Neutrophil (primary cell): ENCODE measurements around the gene PCDHGA9.
"Not testable (repeated sequence)": the region's sequence is repeated elsewhere in the genome, so short reads cannot be mapped to it uniquely, and the experiment has no call there.

Experiments used
- H3K27ac ChIP-seq: fragments of 200-600 bp; sonication (generic); 2 replicates; pipeline ENCODE4 v1.5.1; 2016; ENCODE audit warnings: mild to moderate bottlenecking, moderate library complexity
- H3K27me3 ChIP-seq: fragments of 200-600 bp; sonication (generic); 2 replicates; pipeline ENCODE4 v1.6.0; 2016; ENCODE audit warnings: mild to moderate bottlenecking
- H3K36me3 ChIP-seq: fragments of 200-600 bp; sonication (generic); 2 replicates; pipeline ENCODE4 v1.5.1; 2017
- H3K4me1 ChIP-seq, 2 experiments: fragments of 200-600 bp in 1 of 2; sonication (generic) in 1 of 2; 1 replicate in 1 of 2; 2 replicates in 1 of 2; pipeline versions ENCODE4 v1.5.1 to v1.6.1; 2013 to 2016; ENCODE audit warnings: low read depth in 1 of 2, low read length in 1 of 2, mild to moderate bottlenecking in 1 of 2, moderate library complexity in 1 of 2; ENCODE audit not compliant: control insufficient read depth in 1 of 2, insufficient read depth in 1 of 2
- H3K4me3 ChIP-seq, 2 experiments: fragments of 200-600 bp in 1 of 2; sonication (generic) in 1 of 2; 1 replicate in 1 of 2; 2 replicates in 1 of 2; pipeline ENCODE4 v1.5.1; 2013 to 2016; ENCODE audit warnings: low read depth in 1 of 2, low read length in 1 of 2, mild to moderate bottlenecking in 1 of 2, moderate library complexity in 1 of 2
- H3K9me3 ChIP-seq: fragments of 200-600 bp; sonication (generic); 2 replicates; pipeline ENCODE4 v1.5.1; 2016
- CTCF ChIP-seq: fragments of 200-600 bp; sonication (generic); IDR thresholded peaks from 2 replicates; pipeline ENCODE4 v1.5.1; 2016; ENCODE audit warnings: antibody characterized with exemption

PCDHGA9 gene

GRCh38 chr5:141382469-141383294, 19.9 kb upstream of the PCDHGA9 start, which contains the start of gene PCDHGA7:
TSS of gene PCDHGA7 (plus strand) at chr5:141382742. CDS start at chr5:141382900, 158 bp downstream.
- TF ChIP-seq CTCF: no peak
- peaks cover 12% of the 10 kb centered on the region for H3K9me3 ChIP-seq
- H3K27ac ChIP-seq: no peak within 1 kb of the TSS
- no peak within 1 kb of the TSS for H3K4me3 ChIP-seq
- peaks cover 97% of the 10 kb centered on the region for H3K27me3 ChIP-seq
- H3K4me1 ChIP-seq: no peaks in the 10 kb centered on the region
- H3K36me3 ChIP-seq: no peaks in the 10 kb centered on the region

- TF ChIP-seq CTCF: no peak
- H3K4me3 ChIP-seq: no peak overlapping the region
- no peaks in the 10 kb centered on the region for H3K4me1 ChIP-seq
These were observed 19.2 kb upstream of the PCDHGA9 start for GRCh38 chr5:141383345-141383744.

GRCh38 chr5:141384471-141385267, 17.9 kb upstream of the PCDHGA9 start:
- Histone ChIP-seq H3K36me3 (no peaks in the 10 kb centered on the region), H3K4me1 (no peaks in the 10 kb centered on the region), H3K4me3 (no peak overlapping the region), H3K27ac (no peak overlapping the region), H3K9me3 (peaks cover 18% of the 10 kb centered on the region), H3K27me3 (peaks cover 96% of the 10 kb centered on the region)
- no peak for TF ChIP-seq CTCF

More at GRCh38 chr5:141383345-141383744, 19.2 kb upstream of the PCDHGA9 start:
- Histone ChIP-seq H3K27me3 (peaks cover 96% of the 10 kb centered on the region), H3K27ac (no peak overlapping the region), H3K9me3 (peaks cover 9% of the 10 kb centered on the region), H3K36me3 (no peaks in the 10 kb centered on the region)

- peaks cover 20% of the 10 kb centered on the region for H3K9me3 ChIP-seq
- not testable (repeated sequence) for H3K27ac ChIP-seq, H3K36me3 ChIP-seq, H3K4me1 ChIP-seq, H3K4me3 ChIP-seq
- H3K27me3 ChIP-seq: peaks cover 98% of the 10 kb centered on the region
These were observed 14.8 kb upstream of the PCDHGA9 start, which contains the start of gene PCDHGB4 for GRCh38 chr5:141387557-141388311. TSS of gene PCDHGB4 (plus strand) at chr5:141387698. CDS start at chr5:141387885, 187 bp downstream.

GRCh38 chr5:141388661-141389060, 13.9 kb upstream of the PCDHGA9 start:
- no peak for TF ChIP-seq CTCF
- H3K4me1 ChIP-seq: no peaks in the 10 kb centered on the region
- H3K36me3 ChIP-seq: no peaks in the 10 kb centered on the region
- peaks cover 98% of the 10 kb centered on the region for H3K27me3 ChIP-seq
- no peak overlapping the region for H3K27ac ChIP-seq
- H3K9me3 ChIP-seq: peaks cover 21% of the 10 kb centered on the region
- H3K4me3 ChIP-seq: no peak overlapping the region
